A673 (cell line): ENCODE results near the gene SSR4.

ENCODE experiments used
- EZH2 ChIP-seq: fragments of 200-600 bp; sonication (generic); IDR thresholded peaks from 2 replicates; pipeline ENCODE4 v1.6.1; 2017; ENCODE audit warnings: borderline replicate concordance, low read depth, mild to moderate bottlenecking, mixed read lengths, antibody characterized with exemption, low read length; ENCODE audit not compliant: poor library complexity, severe bottlenecking
- TF ChIP-seq, protein P1 (sequence below): fragments of 300-800, 200-600 bp; sonication (generic); conservative IDR thresholded peaks from 2 replicates; pipeline ENCODE4 v1.5.1; 2017; ENCODE audit warnings: low read depth, mild to moderate bottlenecking, antibody characterized with exemption, low read length, moderate library complexity, mixed read lengths

DNA sequence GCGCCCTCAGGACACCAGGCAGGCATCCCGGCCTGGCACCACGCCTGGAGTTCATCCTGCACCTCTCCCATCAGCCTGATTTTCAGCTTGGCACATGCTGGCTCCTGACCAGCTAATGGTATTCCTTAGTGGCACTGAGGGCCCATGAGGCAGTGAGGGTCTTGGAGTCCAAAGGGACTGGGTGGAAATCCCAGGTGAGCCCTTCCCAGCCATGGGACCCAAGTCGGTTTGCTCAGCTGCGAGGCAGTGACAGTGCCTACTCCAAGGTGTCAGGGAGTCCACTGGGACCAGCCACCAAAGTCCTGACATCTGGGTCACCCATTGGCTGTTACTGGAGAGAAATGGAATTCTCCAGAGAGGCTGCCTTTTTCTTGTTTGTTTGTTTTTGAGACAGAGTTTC, 4.9 kb downstream of the SSR4 start:
- TF ChIP-seq, protein P1, sequence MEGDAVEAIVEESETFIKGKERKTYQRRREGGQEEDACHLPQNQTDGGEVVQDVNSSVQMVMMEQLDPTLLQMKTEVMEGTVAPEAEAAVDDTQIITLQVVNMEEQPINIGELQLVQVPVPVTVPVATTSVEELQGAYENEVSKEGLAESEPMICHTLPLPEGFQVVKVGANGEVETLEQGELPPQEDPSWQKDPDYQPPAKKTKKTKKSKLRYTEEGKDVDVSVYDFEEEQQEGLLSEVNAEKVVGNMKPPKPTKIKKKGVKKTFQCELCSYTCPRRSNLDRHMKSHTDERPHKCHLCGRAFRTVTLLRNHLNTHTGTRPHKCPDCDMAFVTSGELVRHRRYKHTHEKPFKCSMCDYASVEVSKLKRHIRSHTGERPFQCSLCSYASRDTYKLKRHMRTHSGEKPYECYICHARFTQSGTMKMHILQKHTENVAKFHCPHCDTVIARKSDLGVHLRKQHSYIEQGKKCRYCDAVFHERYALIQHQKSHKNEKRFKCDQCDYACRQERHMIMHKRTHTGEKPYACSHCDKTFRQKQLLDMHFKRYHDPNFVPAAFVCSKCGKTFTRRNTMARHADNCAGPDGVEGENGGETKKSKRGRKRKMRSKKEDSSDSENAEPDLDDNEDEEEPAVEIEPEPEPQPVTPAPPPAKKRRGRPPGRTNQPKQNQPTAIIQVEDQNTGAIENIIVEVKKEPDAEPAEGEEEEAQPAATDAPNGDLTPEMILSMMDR = no peak
- no peak for TF ChIP-seq EZH2
